ENCODE results near the gene ERICH3.

ERICH3 gene

GRCh38 chr1:74579425-74579824 is 94.2 kb downstream of the ERICH3 start:
- Histone ChIP-seq H3K9me3 (ENCODE audit: control insufficient read depth, insufficient read depth, low read length) (no peaks in the 10 kb centered on the region), H3K9me2 (replicated peaks; ENCODE audit: control insufficient read depth, low read length) (no peaks in the 10 kb centered on the region), H3K36me3 (ENCODE audit: control insufficient read depth, low read length) (no peaks in the 10 kb centered on the region), H3F3A (ENCODE audit: control insufficient read depth, insufficient read depth) (no peaks in the 10 kb centered on the region), H3K4me1 (ENCODE audit: control insufficient read depth, low read length) (no peaks in the 10 kb centered on the region), H3K4me2 (ENCODE audit: low read length) (no peak overlapping the region), H4K20me1 (ENCODE audit: control insufficient read depth, insufficient read depth, low read depth, low read length) (no peaks in the 10 kb centered on the region), H3K79me2 (ENCODE audit: control insufficient read depth, low read length) (no peaks in the 10 kb centered on the region), H3K27ac (ENCODE audit: low read depth, low read length) (no peak overlapping the region), H3K27me3 (ENCODE audit: control insufficient read depth, low read length) (no peaks in the 10 kb centered on the region), H3K4me3 (ENCODE audit: low read length) (no peak overlapping the region)
- no peak for TF ChIP-seq EZH2phosphoT487 (IDR thresholded peaks at IDR 0.05; ENCODE audit: borderline replicate concordance, low read length)
- TF ChIP-seq, protein P1, sequence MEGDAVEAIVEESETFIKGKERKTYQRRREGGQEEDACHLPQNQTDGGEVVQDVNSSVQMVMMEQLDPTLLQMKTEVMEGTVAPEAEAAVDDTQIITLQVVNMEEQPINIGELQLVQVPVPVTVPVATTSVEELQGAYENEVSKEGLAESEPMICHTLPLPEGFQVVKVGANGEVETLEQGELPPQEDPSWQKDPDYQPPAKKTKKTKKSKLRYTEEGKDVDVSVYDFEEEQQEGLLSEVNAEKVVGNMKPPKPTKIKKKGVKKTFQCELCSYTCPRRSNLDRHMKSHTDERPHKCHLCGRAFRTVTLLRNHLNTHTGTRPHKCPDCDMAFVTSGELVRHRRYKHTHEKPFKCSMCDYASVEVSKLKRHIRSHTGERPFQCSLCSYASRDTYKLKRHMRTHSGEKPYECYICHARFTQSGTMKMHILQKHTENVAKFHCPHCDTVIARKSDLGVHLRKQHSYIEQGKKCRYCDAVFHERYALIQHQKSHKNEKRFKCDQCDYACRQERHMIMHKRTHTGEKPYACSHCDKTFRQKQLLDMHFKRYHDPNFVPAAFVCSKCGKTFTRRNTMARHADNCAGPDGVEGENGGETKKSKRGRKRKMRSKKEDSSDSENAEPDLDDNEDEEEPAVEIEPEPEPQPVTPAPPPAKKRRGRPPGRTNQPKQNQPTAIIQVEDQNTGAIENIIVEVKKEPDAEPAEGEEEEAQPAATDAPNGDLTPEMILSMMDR (IDR thresholded peaks at IDR 0.05; ENCODE audit: low read depth, low read length, poor library complexity, severe bottlenecking): no peak

DNA sequence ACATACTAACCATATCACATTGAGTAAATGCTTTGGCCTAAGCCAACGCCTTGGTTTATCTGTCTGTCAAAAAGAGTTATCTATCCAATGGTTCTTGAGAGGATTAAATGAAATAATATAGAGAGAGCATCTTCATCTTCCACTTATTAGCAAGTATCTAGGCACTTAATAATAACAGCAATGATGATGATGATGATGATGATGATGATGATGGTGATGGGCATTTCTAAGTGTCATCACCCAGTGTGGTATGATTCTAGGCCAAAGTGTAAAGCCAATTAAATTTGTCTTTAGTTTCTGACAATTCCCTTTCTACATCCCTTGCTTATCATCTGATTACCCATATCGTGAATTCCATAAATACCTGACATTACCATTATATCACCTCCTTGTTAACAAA is 95.5 kb downstream of the ERICH3 start:
- no peaks in the 10 kb centered on the region for H4K20me1 ChIP-seq (ENCODE audit: control insufficient read depth, insufficient read depth, low read depth, low read length)
- no peak overlapping the region for H3K4me2 ChIP-seq (ENCODE audit: low read length)
- H3K9me2 ChIP-seq (replicated peaks; ENCODE audit: control insufficient read depth, low read length): no peaks in the 10 kb centered on the region
- no peaks in the 10 kb centered on the region for H3K36me3 ChIP-seq (ENCODE audit: control insufficient read depth, low read length)
- TF ChIP-seq, protein P1 (IDR thresholded peaks at IDR 0.05; ENCODE audit: low read depth, low read length, poor library complexity, severe bottlenecking): no peak
- TF ChIP-seq EZH2phosphoT487 (IDR thresholded peaks at IDR 0.05; ENCODE audit: borderline replicate concordance, low read length): no peak
- H3K4me3 ChIP-seq (ENCODE audit: low read length): no peak overlapping the region
- H3F3A ChIP-seq (ENCODE audit: control insufficient read depth, insufficient read depth): no peaks in the 10 kb centered on the region
- H3K79me2 ChIP-seq (ENCODE audit: control insufficient read depth, low read length): no peaks in the 10 kb centered on the region
- H3K4me1 ChIP-seq (ENCODE audit: control insufficient read depth, low read length): no peaks in the 10 kb centered on the region
- H3K9me3 ChIP-seq (ENCODE audit: control insufficient read depth, insufficient read depth, low read length): no peaks in the 10 kb centered on the region
- no peaks in the 10 kb centered on the region for H3K27me3 ChIP-seq (ENCODE audit: control insufficient read depth, low read length)
- H3K27ac ChIP-seq (ENCODE audit: low read depth, low read length): no peak overlapping the region

- no peaks in the 10 kb centered on the region for H3K9me3 ChIP-seq (ENCODE audit: control insufficient read depth, insufficient read depth, low read length)
- no peaks in the 10 kb centered on the region for H3K27me3 ChIP-seq (ENCODE audit: control insufficient read depth, low read length)
- no peak overlapping the region for H3K4me3 ChIP-seq (ENCODE audit: low read length)
Observed at GRCh38 chr1:74571891-74572290, 101.7 kb downstream of the ERICH3 start.

More at GRCh38 chr1:74571891-74572290, 101.7 kb downstream of the ERICH3 start:
- H3F3A ChIP-seq (ENCODE audit: control insufficient read depth, insufficient read depth): no peaks in the 10 kb centered on the region
- no peaks in the 10 kb centered on the region for H3K79me2 ChIP-seq (ENCODE audit: control insufficient read depth, low read length)
- no peaks in the 10 kb centered on the region for H3K4me1 ChIP-seq (ENCODE audit: control insufficient read depth, low read length)
- no peaks in the 10 kb centered on the region for H3K36me3 ChIP-seq (ENCODE audit: control insufficient read depth, low read length)
- no peak for TF ChIP-seq EZH2phosphoT487 (IDR thresholded peaks at IDR 0.05; ENCODE audit: borderline replicate concordance, low read length)
- TF ChIP-seq, protein P1 (IDR thresholded peaks at IDR 0.05; ENCODE audit: low read depth, low read length, poor library complexity, severe bottlenecking): no peak
- no peak overlapping the region for H3K27ac ChIP-seq (ENCODE audit: low read depth, low read length)
- no peak overlapping the region for H3K4me2 ChIP-seq (ENCODE audit: low read length)
- no peaks in the 10 kb centered on the region for H4K20me1 ChIP-seq (ENCODE audit: control insufficient read depth, insufficient read depth, low read depth, low read length)
- H3K9me2 ChIP-seq (replicated peaks; ENCODE audit: control insufficient read depth, low read length): no peaks in the 10 kb centered on the region
